Measurements from ENCODE around the gene ATG9B.

Gene ATG9B, protein sequence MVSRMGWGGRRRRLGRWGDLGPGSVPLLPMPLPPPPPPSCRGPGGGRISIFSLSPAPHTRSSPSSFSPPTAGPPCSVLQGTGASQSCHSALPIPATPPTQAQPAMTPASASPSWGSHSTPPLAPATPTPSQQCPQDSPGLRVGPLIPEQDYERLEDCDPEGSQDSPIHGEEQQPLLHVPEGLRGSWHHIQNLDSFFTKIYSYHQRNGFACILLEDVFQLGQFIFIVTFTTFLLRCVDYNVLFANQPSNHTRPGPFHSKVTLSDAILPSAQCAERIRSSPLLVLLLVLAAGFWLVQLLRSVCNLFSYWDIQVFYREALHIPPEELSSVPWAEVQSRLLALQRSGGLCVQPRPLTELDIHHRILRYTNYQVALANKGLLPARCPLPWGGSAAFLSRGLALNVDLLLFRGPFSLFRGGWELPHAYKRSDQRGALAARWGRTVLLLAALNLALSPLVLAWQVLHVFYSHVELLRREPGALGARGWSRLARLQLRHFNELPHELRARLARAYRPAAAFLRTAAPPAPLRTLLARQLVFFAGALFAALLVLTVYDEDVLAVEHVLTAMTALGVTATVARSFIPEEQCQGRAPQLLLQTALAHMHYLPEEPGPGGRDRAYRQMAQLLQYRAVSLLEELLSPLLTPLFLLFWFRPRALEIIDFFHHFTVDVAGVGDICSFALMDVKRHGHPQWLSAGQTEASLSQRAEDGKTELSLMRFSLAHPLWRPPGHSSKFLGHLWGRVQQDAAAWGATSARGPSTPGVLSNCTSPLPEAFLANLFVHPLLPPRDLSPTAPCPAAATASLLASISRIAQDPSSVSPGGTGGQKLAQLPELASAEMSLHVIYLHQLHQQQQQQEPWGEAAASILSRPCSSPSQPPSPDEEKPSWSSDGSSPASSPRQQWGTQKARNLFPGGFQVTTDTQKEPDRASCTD

GRCh38 chr7:151024435-151025056 lies at the start of gene ATG9B:
Gene ATG9B, minus strand, starts transcription at chr7:151024494. Its CDS starts 71 bp downstream, at chr7:151024423.
- no peak for DNase-seq

DNA sequence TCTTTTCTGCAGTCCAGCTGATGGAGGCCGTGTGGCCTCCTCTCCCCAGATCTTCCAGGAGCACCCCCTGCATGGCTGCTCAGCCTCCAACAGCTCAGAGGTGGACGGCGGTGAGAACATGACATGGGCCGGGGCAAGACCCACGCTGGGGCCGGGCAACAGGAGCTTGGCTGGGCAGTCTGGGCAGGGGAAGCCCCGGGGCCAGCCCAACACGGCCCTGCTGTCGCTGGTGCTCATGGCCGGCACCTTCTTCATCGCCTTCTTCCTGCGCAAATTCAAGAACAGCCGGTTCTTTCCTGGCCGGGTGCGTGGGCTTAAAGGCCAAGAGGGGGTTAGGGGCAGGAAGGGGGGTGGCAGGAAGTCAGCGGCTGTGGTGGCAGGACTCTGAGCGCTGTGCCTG lies 49.7 kb upstream of the ATG9B start:
- DNase-seq = no peak

DNA sequence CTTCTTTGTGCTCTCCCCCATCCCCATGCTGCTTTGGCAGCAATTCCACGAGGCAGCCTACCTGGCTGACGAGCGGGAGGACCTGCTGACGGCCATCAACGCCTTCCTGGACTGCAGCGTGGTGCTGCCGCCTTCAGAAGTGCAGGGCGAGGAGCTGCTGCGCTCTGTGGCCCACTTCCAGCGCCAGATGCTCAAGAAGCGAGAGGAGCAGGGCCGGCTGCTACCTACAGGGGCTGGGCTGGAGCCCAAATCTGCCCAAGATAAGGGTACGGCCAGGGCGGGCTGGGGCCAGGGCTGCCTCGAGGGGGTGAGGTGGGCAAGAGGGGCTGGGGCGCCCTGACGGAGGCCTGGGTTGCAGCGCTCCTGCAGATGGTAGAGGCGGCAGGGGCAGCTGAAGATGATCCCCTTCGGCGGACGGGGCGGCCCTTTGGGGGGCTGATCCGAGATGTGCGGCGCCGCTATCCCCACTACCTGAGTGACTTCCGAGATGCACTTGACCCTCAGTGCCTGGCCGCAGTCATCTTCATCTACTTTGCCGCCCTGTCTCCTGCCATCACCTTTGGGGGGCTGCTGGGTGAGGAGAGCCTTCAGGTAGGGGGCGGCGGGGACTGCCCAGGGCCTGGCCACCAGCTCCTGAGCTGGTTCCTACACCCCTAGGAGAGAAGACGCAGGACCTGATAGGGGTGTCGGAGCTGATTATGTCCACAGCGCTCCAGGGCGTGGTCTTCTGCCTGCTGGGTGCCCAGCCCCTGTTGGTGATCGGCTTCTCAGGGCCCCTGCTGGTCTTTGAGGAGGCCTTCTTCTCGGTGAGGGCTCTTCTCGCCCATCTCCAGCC lies 47.0 kb upstream of the ATG9B start:
- no peak for DNase-seq

- DNase-seq = no peak
Measured at GRCh38 chr7:151070574-151070960, 46.3 kb upstream of the ATG9B start.

DNA sequence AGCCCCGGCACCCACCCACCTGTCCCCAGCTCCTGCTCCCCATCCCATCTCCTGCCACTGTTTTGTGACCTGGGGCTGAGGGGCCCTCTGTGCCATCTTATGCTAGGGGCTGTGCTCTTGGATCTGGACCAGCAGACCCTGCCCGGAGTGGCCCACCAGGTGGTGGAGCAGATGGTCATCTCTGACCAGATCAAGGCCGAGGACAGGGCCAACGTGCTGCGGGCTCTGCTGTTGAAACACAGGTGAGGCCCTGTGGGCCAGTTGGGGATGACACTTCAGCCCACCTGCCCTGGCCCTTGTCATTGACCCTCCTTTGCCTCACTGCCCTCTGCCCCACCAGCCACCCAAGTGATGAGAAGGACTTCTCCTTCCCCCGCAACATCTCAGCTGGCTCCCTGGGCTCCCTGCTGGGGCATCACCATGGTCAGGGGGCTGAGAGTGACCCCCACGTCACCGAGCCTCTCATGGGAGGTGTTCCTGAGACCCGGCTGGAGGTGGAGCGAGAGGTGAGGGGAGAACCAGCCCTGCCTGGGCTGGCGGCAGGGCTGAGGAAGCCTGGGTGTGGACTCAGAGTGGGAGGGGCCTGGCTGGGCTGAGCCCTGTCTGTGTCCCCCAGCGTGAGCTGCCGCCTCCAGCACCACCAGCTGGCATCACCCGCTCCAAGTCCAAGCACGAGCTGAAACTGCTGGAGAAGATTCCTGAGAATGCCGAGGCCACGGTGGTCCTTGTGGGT lies 45.7 kb upstream of the ATG9B start:
- no peak for DNase-seq

GRCh38 chr7:151068069-151068773 lies 43.9 kb upstream of the ATG9B start:
- DNase-seq = no peak

DNA sequence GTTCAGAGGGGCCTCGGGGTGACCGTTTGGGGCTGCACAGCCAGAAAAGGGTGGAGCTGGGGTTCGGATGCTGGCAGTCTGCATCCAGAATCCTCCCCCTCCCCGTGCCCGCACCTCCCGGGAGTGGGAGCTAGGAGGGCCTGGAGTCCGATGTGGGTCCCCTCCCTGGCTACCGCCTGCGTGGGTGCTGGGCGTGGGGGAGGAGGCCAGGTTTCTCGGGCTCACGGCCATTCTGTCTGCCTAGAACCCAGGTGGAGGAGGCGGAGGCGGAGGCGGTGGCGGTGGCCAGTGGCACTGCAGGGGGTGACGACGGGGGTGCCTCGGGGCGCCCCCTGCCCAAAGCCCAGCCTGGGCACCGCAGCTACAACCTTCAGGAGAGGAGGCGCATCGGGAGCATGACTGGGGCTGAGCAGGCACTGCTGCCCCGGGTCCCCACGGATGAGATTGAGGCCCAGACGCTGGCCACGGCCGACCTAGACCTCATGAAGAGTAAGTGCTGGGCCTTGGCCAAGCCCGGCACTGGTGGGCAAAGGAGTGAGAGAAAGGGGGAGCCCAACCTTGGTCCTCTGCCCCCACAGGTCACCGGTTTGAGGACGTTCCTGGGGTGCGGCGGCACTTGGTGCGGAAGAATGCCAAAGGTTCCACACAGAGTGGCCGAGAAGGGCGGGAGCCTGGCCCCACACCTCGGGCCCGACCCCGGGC lies 42.1 kb upstream of the ATG9B start:
- DNase-seq = no peak

GRCh38 chr7:151065516-151065915 lies 41.2 kb upstream of the ATG9B start:
- no peak for DNase-seq

DNA sequence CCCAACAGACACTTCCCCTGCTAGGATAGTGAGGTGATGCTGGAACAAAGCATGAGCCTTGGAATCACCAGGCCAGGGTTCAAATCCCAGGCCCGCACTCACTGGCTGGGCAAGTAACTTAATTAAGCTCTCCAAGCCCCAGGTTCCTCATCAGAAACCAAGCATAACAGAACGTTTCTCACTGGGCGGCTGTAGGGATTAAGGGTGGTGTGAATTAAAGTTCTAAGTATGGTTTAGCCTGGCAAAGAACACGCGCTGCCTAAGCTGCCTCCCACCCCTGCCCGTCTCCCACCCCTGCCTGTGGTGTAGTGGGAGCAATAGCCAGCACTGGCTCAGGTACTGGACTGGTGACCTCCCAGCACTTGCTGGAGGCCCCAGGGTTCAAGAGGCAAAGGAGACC lies 40.7 kb upstream of the ATG9B start:
- no peak for DNase-seq

- no peak for DNase-seq
Measured at GRCh38 chr7:151064454-151064853, 40.2 kb upstream of the ATG9B start.

GRCh38 chr7:151063212-151063561 lies 38.9 kb upstream of the ATG9B start:
- DNase-seq = no peak

- DNase-seq = no peak
Measured at GRCh38 chr7:151062399-151063211, 38.3 kb upstream of the ATG9B start.

GRCh38 chr7:151062111-151062398 lies 37.8 kb upstream of the ATG9B start:
- DNase-seq = no peak

GRCh38 chr7:151061213-151062110 lies 37.2 kb upstream of the ATG9B start:
- DNase-seq = no peak

GRCh38 chr7:151060416-151061212 lies 36.3 kb upstream of the ATG9B start:
- peak; percentile 13 for DNase-seq

DNA sequence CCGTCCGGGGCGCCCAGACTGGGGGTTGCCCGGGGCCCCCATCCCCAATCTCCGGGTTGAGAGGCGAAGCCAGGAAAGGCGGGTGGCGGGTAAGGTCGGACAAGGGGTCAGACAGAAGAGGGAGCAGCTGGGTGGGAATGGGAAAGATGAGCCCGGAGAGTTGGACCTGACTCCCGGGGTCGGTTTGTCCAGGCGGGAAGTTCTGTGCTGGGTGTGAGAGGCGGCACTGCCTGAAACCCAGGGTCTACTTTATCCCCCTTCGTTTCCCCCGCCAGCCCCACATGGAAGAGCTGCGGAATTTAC lies 35.8 kb upstream of the ATG9B start:
- no peak for DNase-seq

DNA sequence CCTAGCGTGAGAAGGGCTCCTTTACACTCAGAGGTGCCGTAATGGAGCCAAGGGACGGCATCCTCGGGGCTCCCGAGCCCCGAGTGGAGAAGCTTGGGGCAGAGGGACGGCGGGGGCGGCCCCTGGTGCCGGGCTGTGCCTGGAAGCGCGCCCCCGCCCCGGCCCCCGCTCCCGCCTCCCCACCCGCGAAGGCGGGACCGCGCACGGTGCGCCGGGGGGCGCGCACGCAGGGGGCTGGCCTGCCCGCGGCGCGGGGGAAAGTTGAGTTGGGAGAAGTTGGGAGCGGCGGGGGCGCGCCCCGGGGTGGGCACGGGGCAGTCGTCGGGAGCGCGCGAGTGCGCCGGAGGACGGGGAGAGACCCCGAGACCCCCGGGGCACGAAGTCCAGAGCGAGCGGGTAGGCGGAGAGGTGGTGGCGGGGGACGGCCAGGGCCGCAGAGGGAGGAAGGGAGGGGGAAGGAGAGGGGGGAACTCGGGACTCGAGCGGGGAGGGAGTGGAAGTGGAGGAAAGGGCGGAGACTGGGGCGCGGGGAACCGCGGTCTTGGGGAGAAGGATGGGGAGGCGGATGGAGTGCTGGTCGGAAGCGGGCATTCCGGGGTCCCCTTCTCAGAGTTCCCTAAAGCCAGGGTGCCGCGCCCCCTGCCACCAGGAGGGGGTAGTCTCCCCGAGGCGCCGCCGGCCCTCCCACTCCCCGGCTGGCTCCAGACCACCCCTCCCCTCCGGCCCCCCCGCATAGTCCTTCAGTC lies 35.2 kb upstream of the ATG9B start, which contains the start of gene SLC4A2:
Gene SLC4A2, plus strand, starts transcription at position 223 of the 746 bp plus-strand sequence. CDS start 2,399 bp downstream, outside the sequence.
- peak; percentile 63 for DNase-seq
